ENCODE data around the gene ANKRD31. TPM values are rescaled to one million over a fixed set of nuclear protein-coding genes. Genes with fewer than 3 reads are reported as not detected.

The ANKRD31 gene, protein sequence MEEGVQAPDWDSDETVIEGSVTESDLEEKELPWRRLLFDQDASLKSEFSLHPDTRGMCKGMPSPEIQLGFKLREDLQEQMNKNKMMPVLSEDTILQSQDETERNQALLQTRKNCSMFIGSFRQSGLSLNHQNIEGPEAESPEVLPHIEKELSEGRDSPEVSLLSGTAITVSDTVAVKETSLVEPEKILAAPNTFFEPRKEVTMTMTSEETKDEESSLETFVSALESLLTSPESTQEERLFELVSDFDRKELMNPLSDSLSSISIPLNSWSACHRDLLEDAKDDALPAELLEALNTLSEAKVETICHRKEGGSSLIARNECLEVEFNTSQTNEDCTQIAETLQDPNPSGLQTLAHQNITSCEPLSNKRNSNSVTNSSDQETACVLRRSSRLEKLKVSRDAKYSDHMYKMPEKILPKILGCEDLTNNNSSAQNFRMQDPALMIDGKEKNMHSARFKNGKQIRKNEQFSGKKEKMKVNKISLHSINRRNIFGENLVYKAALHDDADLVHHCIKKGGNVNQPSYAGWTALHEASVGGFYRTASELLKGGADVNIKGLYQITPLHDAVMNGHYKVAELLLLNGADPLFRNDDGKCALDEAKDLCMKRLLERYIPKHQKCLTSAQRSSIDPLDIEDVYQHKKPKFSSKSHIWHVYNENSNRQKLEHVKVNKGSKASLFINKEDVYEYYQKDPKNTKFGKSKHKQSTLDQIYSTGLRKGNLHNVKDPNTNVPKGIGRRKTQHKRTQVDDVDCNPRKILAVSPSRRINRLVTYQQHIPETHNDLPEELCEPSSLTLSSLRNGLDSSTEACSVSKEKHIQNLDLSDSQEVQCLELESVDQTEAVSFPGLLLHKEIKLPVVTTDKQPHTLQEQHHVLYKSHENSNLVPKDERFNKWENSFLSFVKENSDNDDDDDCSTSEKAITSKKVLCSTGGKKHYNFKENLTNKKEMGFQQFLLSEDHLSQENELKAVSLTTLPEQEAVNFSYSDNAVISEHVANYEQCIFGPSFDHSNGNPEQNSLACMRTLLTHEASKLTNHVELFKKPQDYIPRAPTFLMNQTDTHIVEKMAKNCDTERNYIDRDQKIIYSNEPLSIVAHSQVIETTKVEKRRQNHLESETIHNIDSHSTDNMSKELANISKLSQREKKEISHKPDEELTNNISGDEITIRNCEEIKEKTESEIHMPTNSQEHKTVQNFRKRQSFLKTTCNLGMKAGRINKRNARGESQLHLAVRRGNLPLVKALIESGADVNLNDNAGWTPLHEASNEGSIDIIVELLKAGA (N-terminal part only)
- total RNA-seq, result under 1 TPM; 0.07 to 0.08 TPM

DNA sequence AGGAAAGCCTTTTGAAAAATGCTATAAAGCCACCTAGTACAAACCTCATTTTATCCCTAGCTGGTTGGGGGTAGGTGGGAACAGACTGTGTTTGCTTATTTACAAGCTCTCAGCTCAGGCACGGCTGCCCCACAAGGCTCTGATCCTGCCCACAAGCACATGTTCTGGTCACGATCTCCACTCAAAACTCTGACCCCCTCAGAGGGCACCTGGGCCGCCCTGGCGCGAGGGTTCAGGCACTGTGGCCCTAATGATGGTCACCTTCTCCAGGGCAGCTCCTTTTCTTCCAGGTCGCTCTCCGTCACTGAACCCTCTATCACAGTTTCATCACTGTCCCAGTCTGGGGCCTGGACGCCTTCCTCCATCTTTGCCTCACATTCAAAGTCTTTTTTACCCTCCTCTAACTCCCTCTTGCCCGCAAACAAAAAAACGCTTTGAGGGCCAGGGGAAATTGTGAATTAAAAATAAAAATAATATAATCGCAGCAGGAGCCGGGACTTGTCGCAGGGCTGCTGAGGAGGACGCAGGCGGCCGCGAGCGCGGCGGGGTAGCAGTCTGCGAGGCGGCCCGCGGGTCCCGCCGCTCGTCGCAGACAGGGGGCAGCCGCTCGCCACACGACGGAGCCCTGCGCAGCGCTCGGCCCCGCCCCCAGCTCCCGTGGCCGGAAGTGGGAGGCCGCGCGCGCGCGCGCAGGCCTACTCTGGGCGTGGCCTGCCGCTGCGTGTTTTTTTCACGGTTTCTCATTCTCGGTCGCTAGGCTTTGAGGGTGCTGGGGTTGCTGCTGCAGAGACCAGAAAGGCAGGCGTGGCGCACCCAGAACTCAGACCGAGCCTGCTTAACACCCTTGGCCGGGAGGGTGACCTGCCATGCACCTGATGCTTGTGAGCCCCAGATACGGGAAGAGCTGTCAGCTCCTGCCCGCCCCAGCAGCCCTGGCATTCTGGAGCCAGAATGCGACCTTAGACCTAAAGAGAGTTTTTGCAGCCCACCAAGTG, at the start of gene ANKRD31:
TSS of gene ANKRD31 (minus strand) at position 557 of the 995 bp plus-strand sequence. CDS start at position 365, 192 bp downstream.
- Histone ChIP-seq H3K27ac (peak within 1 kb of the TSS; percentile 65 to 70), H3K27me3 (no peaks in the 10 kb centered on the region), H3K36me3 (no peaks in the 10 kb centered on the region), H3K4me1 (peaks cover 0 to 14% of the 10 kb centered on the region in 2 donors), H3K4me3 (peak within 1 kb of the TSS; percentile 66 to 77), H3K9me3 (no peaks in the 10 kb centered on the region)
- TF ChIP-seq, protein P1, sequence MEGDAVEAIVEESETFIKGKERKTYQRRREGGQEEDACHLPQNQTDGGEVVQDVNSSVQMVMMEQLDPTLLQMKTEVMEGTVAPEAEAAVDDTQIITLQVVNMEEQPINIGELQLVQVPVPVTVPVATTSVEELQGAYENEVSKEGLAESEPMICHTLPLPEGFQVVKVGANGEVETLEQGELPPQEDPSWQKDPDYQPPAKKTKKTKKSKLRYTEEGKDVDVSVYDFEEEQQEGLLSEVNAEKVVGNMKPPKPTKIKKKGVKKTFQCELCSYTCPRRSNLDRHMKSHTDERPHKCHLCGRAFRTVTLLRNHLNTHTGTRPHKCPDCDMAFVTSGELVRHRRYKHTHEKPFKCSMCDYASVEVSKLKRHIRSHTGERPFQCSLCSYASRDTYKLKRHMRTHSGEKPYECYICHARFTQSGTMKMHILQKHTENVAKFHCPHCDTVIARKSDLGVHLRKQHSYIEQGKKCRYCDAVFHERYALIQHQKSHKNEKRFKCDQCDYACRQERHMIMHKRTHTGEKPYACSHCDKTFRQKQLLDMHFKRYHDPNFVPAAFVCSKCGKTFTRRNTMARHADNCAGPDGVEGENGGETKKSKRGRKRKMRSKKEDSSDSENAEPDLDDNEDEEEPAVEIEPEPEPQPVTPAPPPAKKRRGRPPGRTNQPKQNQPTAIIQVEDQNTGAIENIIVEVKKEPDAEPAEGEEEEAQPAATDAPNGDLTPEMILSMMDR (IDR thresholded peaks at IDR 0.05), result peak; percentile 83 to 97
- peak; percentile 75 for DNase-seq (ENCODE audit: low spot score)

DNA sequence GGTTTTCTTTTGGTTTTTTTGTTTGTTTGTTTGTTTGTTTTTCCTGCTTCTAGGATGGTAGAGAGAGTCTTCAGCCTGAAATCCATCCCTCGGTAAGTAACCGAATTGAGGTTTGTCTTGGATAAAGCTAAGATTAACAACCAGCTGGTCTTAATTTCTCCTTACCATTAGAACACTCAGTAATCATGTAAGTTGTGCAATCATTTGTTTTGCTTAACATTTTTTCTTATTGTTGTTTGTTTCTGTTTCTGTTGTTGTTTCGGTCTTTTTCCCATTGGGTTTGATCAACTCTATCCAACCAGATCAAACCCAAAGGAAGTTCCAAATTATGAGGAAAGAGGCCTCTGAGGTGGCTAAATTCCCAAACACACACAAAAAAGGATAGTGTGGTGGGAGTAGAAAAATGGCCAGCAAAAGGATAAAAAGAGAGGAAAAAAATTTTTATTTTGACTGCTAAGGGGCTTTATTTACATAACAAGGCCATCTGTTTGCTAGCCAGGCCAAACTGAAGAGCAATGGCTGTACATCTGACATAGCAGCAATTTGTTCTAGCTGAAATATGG, 49.6 kb upstream of the ANKRD31 start:
- TF ChIP-seq, protein P1 (IDR thresholded peaks at IDR 0.05), result no peak
- no peak overlapping the region for H3K4me3 ChIP-seq
- H3K27me3 ChIP-seq, result no peaks in the 10 kb centered on the region
- no peak overlapping the region for H3K27ac ChIP-seq
- H3K9me3 ChIP-seq, result peaks cover 0 to 6% of the 10 kb centered on the region in 2 donors
- no peaks in the 10 kb centered on the region for H3K4me1 ChIP-seq
- no peak for DNase-seq (ENCODE audit: low spot score)
- no peaks in the 10 kb centered on the region for H3K36me3 ChIP-seq

DNA sequence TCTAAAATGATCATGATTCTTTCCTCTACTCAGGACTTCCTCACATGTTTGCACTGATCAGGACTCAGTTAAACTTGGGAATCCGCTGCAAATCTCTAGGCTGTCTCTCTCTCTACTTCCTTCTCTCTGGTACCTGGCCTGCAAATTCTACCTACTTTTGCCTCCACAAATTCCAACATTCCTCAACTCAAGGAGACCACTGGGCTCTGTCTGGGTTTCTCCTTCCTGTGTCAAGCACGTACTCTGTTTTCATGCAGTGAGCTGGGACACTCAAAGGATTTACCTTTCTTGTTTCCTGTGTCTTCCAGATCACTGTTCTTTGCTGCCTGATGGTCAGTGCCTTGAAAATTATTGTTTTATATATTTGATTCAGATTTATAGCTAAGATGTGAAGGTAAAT, 45.9 kb upstream of the ANKRD31 start:
- H3K9me3 ChIP-seq, result peaks cover 0 to 6% of the 10 kb centered on the region in 2 donors
- H3K27me3 ChIP-seq, result no peaks in the 10 kb centered on the region
- H3K36me3 ChIP-seq, result no peaks in the 10 kb centered on the region
- no peaks in the 10 kb centered on the region for H3K4me1 ChIP-seq
- no peak for DNase-seq (ENCODE audit: low spot score)
- no peak overlapping the region for H3K4me3 ChIP-seq
- H3K27ac ChIP-seq, result no peak overlapping the region
- TF ChIP-seq, protein P1 (IDR thresholded peaks at IDR 0.05), result no peak

DNA sequence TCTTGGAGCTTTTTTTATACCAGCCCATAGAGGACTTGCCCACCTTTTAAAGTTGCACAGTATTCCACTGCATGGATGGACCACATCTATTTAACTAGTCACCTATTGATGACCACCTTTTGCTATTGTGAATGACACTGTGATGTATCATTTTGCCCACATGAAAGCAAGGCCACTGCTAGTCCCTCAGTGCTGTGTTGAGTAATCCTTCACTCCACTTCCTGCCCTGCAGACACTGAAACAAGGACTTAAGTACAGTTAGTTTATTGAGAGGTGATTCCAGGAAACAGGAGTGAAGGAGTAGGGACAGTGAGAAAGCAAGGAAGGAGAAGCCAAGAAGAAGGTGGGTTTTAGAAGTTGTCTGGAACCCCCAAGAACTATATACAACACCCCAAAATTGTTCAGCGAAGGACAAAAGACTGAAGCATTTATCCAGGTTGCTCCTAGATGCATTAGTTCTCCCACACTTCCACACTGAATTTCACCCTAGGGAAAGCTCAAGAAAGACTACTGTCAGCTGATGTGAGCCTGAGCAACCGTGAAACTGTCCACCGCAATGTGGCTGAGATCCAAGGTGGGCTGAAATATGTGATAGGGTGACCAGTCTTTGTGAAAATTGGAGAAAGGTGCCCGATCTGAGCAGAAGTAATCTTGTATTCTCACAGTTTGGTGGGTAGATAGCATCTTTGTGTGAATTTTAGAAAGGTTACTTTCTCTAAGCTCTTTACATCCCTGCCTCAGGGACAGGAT, 45.2 kb upstream of the ANKRD31 start:
- Histone ChIP-seq H3K27me3 (no peaks in the 10 kb centered on the region), H3K4me1 (no peaks in the 10 kb centered on the region), H3K36me3 (no peaks in the 10 kb centered on the region), H3K4me3 (no peak overlapping the region), H3K9me3 (peaks cover 0 to under 1% of the 10 kb centered on the region in 2 donors), H3K27ac (no peak overlapping the region)
- TF ChIP-seq, protein P1 (IDR thresholded peaks at IDR 0.05), result no peak
- no peak for DNase-seq (ENCODE audit: low spot score)
